Activated naive CD8-positive, alpha-beta T cell treated with anti-CD3 and anti-CD28 coated beads, Interleukin-2, amount 50 U/mL, for 16 hours (primary cell): Measurements from ENCODE around the gene MUC5AC.
"Not testable (repeated sequence)": the region's sequence is repeated elsewhere in the genome, so short reads cannot be mapped to it uniquely, and the experiment has no call there.

Experiments used
- DNase-seq: peaks from one replicate; pipeline ENCODE4 v3.0.0-alpha.2; 2020; ENCODE audit warnings: low read depth, low spot score

Gene MUC5AC

DNA sequence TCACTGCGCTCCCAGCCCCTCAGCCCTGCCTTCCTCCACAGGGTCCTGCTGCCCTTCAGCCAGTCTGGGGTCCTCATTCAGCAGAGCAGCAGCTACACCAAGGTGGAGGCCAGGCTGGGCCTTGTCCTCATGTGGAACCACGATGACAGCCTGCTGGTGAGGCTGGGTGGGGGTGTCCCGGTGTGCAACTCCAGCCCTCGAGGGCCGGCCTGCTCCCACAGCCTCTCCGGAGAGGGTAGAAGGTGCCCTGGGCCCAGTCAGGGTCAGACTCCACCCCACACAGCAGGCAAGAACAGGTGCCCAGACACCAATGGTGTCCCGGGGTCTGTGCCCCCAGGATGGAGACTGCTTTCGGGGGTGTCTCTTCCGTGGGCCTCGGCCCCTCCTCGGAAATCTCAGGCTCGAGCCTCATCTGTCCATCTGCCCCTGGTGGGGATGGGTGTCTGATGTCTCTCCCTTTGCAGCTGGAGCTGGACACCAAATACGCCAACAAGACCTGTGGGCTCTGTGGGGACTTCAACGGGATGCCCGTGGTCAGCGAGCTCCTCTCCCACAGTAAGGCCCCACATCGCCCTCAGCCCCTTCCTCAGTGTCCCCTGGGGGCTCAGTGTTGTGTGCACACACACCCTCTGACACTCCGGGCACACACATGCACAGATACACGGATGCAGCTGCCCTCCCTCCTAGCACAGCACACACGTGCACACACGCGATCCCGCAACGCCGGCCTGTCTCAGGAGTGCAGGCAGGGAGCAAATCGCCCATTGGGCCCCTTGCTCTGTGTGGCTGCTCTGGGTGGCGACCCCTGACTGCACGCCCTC lies 4.9 kb downstream of the MUC5AC start:
- DNase-seq, result no peak

DNA sequence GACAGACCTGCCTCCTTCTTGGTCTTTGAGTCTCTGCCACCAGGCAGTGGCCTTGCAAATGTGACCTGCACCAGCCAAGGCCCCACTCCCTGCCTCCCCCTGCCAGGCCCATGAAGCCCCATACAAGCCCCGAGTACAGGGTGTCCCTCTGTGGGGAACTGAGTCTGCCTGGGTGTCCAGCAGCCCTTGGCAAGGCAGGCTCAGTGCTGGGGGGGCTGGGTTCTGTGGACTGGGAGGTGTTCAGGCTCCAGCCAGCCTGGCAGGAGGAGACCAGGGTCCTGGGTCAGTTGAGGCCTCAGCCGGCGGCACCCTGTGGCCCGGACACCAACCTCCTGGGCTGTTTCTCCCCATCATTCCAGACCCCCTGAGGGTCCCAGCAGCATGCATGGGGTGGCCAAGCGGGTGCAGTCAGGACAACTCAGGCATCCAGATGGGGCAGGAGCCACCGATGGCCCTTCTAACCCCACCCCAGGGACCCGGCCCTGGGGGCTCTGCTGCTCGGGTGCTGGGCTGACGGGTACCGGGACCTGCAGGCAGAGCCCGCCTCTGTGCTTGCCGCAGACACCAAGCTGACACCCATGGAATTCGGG lies 5.7 kb downstream of the MUC5AC start:
- no peak for DNase-seq

DNA sequence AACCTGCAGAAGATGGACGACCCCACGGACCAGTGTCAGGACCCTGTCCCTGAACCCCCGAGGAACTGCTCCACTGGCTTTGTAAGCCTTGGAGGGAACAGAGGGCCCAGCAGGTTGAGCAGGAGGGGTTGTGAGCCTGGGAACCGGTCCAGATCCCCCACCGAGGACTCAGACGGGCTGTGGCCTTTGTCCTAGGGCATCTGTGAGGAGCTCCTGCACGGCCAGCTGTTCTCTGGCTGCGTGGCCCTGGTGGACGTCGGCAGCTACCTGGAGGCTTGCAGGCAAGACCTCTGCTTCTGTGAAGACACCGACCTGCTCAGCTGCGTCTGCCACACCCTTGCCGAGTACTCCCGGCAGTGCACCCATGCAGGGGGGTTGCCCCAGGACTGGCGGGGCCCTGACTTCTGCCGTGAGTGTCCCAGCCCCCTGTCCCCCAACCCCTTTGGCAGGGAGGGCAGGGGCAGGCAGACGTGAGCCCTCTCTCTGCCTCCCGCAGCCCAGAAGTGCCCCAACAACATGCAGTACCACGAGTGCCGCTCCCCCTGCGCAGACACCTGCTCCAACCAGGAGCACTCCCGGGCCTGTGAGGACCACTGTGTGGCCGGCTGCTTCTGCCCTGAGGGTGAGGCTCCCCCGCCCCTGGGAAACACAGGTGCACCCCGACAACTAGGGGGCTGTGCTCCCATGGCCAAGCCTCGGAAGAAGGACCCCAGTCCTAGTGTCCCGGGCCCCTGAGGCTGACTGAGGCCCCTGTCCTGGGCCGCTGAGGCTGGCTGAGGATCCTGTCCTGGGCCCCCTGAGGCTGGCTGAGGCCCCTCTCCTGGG lies 6.4 kb downstream of the MUC5AC start:
- no peak for DNase-seq

DNA sequence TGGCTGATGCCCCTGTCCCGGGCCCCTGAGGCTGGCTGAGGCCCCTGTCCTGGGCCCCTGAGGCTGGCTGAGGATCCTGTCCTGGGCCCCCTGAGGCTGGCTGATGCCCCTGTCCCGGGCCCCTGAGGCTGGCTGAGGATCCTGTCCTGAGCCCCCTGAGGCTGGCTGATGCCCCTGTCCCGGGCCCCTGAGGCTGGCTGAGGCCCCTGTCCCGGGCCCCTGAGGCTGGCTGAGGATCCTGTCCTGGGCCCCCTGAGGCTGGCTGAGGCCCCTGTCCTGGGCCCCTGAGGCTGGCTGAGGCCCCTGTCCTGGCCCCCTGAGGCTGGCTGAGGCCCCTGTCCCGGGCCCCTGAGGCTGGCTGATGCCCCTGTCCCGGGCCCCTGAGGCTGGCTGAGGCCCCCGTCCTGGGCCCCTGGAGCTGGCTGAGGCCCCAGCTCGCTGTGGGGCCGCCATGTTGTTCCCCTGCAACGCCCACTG lies 7.1 kb downstream of the MUC5AC start:
- not testable (repeated sequence) for DNase-seq

DNA sequence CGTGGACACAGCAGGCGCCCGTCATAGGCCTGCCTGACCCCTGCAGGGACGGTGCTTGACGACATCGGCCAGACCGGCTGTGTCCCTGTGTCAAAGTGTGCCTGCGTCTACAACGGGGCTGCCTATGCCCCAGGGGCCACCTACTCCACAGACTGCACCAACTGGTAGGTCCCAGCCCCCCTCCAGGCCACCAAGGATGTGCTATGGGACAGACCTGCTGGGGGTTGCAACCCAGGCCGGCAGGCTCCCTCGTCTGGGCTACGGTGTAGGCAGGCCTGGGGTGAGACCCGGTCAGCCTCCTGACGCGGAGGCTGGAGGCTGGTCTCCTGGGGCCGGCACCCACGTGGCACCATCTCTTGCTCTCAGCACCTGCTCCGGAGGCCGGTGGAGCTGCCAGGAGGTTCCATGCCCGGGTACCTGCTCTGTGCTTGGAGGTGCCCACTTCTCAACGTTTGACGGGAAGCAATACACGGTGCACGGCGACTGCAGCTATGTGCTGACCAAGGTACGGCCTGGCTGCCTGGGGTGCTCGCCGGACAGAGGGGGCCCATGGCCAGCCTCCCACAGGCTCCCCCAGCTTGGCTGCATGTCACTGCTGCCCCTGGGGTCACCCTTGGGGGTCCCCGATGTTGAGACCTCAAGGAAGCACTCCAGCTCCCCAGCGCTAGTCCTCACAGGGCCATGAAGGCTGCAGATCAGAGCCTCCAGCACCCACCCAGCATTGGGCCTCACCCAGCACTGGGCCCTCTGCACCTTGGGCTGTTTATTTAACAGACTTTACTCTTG lies 7.7 kb downstream of the MUC5AC start:
- DNase-seq, result no peak

DNA sequence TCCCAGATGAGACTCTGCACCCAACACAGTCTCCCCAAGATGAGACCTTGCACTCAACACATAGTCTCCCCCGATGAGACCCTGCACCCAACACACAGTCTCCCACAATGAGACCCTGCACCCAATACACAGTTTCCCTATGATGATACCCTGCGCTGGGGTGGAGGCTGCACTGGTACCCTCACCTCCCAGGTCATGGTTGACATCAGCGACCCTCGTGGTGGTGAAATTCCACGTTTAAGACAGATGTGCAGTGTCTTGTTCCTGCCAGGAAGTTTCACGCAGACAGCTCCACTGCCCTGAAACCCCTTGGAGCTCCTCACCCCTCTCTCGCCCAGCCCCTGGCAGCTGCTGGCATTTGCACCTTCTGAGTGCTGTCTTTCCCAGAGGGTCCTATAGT lies 9.5 kb downstream of the MUC5AC start:
- DNase-seq, result no peak

DNA sequence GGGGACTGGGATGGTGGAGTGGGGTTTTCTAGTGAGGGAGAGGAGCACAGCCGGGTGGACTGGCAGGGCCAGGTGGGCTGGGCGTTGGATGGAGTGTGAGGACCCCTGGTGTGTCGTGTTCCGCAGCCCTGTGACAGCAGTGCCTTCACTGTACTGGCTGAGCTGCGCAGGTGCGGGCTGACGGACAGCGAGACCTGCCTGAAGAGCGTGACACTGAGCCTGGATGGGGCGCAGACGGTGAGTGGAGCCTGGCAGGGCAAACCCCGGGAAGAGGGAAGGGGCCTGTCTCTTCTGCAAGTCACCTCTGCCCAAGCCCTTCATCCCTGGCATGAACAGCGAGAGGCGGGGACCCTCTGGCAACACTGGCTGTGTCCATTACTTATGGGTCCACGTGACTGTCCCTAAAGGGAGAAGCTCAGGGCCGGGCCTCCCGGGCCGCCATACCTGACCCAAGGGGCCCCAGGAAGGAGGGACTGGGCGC lies 10.0 kb downstream of the MUC5AC start:
- no peak for DNase-seq

DNA sequence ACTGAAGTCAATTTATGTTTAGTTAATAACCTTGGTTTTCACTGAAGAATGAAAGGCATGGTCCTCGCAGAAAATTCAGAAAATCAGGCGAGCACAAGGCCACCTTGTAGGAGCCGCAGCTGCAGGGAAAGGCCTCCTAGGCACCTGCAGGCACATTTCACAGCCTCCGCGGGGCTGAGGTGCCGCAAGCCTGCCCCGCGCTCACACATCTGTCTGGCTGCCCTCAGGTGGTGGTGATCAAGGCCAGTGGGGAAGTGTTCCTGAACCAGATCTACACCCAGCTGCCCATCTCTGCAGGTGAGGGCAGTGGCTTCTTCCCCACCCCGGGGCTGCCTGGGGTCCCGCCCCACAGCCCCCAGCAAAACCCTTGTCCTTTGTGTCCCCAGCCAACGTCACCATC lies 10.5 kb downstream of the MUC5AC start:
- no peak for DNase-seq

DNA sequence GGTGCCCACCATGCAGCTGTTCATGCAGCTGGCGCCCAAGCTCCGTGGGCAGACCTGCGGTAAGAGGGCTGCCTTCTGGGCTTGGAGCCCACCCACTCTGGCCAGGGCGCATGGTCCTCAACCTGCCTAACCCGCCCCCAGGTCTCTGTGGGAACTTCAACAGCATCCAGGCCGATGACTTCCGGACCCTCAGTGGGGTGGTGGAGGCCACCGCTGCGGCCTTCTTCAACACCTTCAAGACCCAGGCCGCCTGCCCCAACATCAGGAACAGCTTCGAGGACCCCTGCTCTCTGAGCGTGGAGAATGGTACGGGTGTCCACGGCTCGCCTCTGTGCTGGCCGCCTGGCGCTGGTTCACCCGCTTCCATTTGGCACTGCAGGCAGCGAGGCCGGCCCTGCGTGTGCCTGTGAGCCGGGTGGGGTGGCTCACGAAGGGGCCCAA lies 11.0 kb downstream of the MUC5AC start:
- DNase-seq, result no peak

DNA sequence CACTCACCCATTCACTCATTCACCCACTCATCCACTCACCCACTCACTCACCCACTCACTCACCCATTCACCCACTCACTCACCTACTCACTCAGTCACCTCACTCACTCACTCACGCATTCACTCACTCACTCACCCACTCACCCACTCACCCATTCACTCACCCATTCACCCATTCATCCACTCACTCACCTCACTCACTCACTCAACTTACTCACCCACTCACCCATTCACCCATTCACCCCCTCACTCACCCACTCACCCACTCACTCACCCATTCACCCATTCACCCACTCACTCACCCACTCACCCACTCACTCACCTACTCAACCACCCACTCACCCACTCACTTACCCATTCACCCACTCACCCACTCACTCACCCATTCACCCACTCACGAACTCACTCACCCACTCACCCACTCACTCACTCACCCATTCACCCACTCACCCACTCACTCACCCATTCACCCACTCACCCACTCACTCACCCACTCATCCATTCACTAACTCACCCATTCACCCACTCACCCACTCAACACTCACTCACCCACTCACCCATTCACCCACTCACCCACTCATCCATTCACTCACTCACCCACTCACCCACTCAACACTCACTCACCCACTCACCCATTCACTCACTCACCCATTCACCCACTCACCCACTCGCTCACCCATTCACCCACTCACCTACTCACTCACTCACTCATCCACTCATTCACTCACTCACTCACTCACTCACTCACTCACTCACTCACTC lies 13.7 kb downstream of the MUC5AC start:
- DNase-seq, result no peak

DNA sequence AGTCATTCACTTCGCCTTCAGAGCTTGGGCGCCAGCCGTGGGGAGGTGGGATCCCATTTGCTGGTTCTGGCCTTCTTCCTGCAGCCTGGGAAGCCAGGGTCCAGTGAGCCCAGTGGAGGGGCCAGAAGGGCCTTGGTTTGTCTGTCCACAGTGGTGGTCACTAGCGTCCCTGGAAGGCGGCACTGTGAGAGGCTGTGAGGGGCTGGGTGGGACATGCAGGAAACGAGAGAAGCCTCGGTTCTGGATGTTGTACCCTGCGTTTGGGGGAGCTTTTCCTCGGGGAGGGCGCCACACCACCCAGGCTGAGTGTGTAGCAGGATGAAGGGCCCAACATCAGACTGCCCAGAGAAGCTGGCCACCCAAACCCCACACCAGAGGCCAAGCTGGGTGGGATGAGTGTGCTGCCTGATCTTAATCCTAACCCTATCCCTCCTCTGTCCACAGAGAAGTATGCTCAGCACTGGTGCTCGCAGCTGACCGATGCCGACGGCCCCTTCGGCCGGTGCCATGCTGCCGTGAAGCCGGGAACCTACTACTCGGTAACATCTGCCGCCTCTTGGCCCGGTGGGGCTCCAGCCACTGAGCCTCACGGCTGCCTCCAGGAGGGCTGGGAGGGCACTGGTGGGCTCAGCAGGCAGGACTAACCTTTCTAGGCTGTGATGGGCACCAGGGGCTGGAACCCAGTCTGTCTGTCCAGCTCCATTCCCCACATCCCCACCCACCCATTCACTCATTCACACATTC lies 14.4 kb downstream of the MUC5AC start:
- no peak for DNase-seq

DNA sequence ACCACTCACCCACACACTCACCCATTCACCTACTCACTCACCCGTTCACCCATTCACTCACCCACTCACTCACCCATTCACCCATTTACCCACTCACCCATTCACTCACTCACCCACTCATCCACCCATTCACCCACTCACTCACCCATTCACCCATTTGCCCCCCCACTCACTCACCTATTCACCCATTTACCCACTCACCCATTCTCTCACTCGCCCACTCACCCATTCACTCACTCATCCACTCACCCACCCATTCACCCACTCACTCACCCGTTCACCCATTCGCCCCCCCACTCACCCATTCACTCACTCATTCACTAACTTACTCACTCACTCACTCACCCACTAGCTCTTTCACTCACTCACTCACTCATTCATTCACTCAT lies 15.0 kb downstream of the MUC5AC start:
- no peak for DNase-seq

DNA sequence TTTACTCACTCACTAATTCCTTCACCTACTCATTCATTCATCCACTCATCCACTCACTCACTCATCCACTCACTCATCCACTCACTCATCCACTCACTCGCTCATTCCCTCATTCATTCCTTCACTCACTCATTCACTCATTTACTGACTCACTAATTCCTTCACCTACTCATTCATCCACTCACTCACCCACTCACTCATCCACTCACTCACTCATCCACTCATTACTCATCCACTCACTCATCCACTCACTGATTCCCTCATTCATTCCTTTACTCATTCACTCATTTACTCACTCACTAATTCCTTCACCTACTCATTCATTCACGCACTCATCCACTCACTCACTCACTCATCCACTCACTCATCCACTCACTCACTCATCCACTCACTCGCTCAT lies 15.6 kb downstream of the MUC5AC start:
- not testable (repeated sequence) for DNase-seq

DNA sequence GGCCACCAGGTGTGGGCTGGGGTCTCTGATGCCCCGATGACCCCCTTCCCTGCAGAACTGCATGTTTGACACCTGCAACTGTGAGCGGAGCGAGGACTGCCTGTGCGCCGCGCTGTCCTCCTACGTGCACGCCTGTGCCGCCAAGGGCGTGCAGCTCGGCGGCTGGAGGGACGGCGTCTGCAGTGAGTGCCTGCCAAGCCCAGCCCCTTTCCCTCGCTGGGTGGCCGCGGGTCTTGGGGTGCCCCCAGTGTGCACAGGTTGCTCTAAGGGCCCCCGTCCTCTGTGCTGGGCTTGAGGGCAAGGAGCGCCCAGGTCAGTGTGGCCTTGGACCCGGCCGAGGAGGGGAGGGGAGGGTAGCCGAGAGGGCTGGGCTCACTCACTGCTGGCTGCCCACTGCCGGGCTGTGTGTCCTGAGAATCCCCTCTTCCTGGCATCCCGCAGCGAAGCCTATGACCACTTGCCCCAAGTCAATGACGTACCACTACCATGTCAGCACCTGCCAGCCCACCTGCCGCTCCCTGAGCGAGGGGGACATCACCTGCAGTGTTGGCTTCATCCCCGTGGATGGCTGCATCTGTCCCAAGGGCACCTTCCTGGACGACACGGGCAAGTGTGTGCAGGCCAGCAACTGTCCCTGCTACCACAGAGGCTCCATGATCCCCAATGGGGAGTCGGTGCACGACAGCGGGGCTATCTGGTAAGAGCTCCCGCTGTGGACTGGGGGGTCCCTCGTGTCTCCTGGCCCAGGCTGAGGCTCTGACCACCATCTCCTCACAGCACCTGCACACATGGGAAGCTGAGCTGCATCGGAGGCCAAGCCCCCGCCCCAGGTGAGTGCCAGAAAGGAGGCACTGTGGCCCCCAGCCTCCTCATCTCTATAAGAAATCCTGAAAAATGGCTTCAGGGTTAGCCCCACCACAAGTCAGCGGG lies 17.0 kb downstream of the MUC5AC start:
- DNase-seq, result no peak

DNA sequence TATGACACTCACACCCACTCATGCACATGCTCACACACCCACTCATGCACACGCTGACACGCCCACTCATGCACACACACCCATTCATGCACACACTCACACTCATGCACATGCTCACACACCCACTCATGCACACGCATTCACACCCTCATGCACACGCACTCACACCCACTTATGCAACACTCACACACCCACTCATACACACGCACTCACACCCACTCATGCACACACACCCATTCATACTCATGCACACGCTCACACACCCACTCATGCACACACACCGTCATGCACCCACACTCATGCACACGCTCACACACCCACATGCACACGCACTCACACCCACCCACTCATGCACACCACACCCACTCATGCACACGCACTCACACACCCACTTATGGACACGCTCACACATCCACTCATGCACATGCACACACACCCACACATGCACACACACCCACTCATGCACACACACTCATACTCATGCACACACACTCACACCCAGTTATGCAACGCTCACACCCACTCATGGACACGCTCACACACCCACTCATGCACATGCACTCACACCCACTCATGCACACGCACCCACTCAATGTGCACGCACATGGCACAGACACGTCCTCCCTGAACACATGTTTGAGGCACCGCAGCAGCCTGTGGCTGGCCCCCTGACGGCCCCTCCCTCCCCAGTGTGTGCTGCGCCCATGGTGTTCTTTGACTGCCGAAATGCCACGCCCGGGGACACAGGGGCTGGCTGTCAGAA lies 17.9 kb downstream of the MUC5AC start:
- DNase-seq, result no peak

DNA sequence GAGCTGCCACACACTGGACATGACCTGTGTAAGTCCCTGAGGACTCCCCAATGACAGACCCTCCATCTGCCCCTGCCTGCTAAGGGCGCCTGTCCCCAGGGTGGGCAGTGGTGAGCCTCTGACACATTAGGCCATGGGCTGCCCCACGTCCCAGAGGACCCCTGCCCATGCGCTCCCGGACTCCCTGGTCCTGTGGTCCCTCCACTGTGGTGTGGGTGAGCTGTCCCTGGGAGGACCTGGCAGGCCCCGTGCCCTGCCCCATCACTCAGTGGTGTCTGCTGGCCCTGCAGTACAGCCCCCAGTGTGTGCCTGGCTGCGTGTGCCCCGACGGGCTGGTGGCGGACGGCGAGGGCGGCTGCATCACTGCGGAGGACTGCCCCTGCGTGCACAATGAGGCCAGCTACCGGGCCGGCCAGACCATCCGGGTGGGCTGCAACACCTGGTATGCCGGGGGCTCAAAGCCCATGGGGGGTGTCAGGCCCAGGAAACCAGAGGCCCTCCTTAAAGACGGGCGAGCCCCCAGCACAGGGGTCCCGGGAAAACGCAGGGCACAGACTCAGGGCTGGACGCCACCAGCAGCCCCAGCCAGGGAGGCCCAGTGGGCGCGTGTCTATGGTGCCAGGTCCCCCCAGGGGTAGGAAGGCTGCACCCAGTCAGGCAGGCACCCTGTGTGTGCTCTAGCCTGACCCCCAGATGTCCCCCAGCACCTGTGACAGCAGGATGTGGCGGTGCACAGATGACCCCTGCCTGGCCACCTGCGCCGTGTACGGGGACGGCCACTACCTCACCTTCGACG lies 18.7 kb downstream of the MUC5AC start:
- no peak for DNase-seq
